ENCODE results near the gene MRTFB.

GRCh38 chr16:14028202-14028601, 42.9 kb upstream of the MRTFB start:
- TF ChIP-seq POLR2A (IDR thresholded peaks at IDR 0.05) (no peak), CTCF (IDR thresholded peaks at IDR 0.05) (no peak)
